ENCODE results near the gene PACC1.

PACC1 gene

DNA sequence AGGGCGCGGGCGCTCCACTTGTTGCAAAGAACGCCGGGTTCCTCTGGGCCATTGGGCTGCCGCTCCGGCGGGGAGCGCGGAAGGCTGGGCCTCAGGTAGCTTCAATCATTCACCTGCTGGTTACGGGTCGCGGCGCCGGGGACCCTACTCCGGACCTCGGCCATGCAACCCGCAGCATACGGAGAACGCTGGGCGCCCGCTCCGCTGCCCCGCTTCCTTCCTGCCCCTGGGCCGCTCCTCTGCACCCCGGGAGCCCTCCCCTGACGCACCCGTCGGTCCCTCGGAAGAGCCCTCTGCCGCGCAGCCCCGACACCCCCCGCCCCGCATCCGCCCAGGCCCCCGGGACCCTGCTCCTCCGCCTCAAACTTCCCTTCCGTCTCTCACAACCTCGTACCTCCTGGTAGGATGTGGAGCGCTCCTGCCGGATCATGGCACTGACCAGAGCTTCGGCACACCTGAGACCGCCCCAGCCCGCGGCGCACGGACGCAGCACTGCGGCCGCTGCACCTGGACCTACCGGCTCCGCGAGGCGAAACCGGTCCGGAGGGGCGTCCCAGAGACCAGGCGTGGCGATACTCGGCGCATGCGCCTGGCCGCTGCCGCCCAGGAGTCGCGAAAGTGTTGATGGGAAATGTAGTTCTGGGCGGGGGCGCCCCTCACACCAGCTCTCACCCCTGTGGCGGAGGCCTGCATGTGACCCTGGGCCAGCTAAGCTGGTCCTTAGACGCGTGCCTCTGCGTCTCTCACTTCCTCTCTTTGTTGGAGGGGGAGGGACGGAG is at the start of gene PACC1:
PACC1 (minus strand) TSS at position 559 of the 779 bp plus-strand sequence; CDS start at position 430, 129 bp downstream.
- DNase-seq: peak; percentile 80

DNA sequence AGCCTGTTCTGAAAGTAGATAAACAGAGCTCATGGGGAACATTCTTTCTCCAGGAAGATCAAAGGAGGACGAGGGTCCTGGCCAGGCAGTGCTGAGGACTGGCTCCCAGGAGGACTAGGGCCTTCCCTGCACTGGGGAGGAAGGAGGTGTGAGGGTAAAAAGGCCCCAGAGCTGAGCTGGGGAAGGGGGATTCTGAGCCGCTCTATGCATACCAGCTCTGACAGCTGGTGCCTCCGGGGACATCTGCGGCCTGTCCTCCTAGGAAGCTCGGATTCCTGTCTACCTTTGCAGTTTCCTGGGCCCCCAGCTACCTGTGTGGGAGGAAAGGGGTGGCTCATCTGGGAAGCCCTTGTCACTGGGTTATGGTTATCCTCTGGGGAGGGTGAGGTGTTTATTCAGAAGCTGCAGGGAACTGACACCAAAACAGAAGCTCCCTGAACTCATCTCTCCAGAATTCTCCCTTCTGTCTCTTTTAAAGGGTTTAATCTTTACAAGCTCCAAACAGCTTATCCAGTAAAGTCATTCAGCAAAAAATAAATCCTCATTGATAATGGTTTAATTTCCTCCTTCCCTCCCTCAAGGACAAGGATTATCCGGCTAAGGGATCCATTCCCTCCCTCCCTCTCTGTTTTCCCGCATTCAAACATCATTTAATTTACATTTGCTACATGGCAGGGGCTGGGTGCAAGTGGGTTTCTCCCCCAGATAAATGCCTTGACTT is 49.0 kb upstream of the PACC1 start:
- DNase-seq: no peak

- DNase-seq: no peak
Measured at GRCh38 chr1:212461916-212462660, 47.4 kb upstream of the PACC1 start.

GRCh38 chr1:212460376-212460775 is 45.7 kb upstream of the PACC1 start:
- DNase-seq: no peak

GRCh38 chr1:212459656-212460055 is 45.0 kb upstream of the PACC1 start:
- DNase-seq: no peak

DNA sequence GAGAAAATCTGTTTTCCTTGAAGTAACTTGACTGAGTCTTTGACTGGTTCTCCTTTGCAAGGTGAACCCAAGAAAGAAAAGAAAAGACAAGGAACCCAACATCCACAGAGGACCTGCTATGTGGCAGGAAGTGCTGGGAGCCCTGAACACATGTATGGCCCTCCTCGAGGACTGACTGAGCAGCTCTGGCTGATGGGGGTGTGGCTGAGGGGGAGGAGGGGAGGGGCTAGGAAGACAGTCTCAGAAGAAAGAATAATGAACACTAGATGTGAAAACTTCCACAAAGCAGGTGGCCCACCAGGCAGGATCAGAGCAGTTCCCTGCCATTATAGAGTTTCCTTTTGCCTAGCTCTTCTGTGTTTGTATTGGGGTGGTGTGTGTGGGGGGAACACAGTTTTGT is 44.1 kb upstream of the PACC1 start:
- no peak for DNase-seq

DNA sequence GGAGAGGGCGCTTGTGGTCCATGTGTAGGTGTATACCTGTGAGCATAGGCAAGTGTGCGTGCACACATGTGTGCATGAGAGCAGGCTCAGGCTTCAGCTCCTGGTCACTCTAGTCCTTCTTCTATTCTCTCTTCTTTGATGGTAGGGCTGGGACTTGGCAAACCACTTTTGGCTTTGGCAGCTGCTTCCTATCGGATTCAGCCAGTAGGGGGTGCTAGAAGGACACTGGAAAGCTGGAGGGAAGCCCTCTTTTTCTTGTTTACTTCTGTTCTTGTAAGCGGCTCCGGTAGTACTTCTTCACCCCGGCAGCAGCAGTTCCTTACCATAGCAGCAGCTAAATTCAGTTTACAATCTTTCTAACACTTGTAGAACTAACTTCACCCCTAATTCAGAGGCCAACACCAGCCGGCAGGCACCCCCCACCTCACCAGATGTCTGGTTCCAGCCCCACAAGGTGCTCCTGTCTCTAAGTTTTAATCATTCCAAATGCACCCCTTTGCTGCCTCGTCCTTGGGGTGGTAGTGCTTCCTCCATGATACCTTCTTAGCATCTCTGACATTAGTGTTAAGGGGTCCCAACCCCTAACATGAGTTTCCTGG is 43.2 kb upstream of the PACC1 start:
- DNase-seq: no peak

GRCh38 chr1:212455803-212456528 is 41.3 kb upstream of the PACC1 start:
- DNase-seq: peak; percentile 91

- no peak for DNase-seq
Measured at GRCh38 chr1:212455401-212455800, 40.7 kb upstream of the PACC1 start.

DNA sequence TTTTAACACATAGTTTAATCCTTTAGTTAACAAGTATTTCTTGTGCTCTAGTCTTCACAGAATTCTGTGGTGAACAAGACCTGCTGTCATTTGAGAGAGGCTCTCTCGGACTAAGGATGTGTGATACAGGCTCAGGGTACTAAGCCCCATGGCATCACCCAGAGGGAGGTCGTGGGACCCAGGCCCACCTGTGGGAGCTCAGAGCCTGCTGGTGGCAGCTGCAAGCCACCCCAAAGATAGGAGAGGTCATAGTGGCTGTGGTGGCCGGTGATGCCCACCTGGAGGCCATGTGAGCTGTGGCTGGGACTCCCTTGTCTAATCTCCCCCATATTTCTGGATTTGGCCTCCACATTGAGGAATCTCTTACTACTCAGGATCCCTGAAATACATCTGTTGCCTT is 40.1 kb upstream of the PACC1 start:
- no peak for DNase-seq

GRCh38 chr1:212453156-212453857 is 38.6 kb upstream of the PACC1 start:
- DNase-seq: no peak

GRCh38 chr1:212452323-212453155 is 37.9 kb upstream of the PACC1 start:
- DNase-seq: no peak

GRCh38 chr1:212451416-212452322 is 37.0 kb upstream of the PACC1 start:
- DNase-seq: no peak

- DNase-seq: no peak
Measured at GRCh38 chr1:212450331-212450881, 35.7 kb upstream of the PACC1 start.

DNA sequence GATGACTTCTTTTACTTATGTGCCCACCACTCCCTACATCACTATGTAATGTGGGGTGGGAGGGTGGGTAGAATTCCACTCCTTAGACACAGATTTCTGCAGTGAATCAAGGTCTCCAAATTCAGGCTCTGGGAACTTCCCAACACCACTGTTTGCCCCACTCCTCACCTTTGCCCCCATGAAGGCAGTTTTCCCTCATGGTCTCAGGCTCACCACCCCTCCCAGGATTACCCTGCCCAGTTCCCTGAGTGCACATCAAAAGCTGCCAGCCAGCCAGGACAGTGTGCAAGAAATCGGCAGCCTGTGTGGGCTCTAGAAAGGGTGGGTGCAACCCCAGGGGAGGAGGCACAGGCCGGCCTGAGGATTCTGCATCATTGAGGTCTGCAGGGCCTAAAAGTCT is 32.8 kb upstream of the PACC1 start:
- DNase-seq: no peak

- no peak for DNase-seq
Measured at GRCh38 chr1:212446333-212446732, 31.6 kb upstream of the PACC1 start.

DNA sequence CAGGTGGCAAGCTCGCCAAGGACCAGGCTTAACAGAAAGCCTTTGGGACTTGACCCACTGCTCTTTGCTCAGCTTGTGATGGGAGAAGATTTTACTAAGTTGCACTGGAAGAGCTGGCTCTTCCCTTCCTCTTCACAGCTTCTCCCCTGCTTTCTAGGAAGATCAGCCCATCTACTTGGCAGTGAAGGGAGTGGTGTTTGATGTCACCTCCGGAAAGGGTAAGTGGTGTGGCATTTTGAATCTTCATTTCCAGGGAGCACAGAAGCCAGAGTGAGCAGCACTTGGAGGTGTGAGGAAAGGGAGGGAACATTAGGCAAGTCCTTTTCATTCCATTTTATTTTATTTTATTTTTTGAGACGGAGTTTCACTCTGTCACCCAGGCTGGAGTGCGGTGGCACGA is 27.7 kb upstream of the PACC1 start:
- no peak for DNase-seq

GRCh38 chr1:212440419-212440818 is 25.7 kb upstream of the PACC1 start:
- DNase-seq: no peak

GRCh38 chr1:212438831-212439237 is 24.1 kb upstream of the PACC1 start:
- no peak for DNase-seq

All from NCI-H1048 (cell line).